ENCODE data around the gene ASB9.
"Not testable (repeated sequence)": the region's sequence is repeated elsewhere in the genome, so short reads cannot be mapped to it uniquely, and the experiment has no call there.

DNA sequence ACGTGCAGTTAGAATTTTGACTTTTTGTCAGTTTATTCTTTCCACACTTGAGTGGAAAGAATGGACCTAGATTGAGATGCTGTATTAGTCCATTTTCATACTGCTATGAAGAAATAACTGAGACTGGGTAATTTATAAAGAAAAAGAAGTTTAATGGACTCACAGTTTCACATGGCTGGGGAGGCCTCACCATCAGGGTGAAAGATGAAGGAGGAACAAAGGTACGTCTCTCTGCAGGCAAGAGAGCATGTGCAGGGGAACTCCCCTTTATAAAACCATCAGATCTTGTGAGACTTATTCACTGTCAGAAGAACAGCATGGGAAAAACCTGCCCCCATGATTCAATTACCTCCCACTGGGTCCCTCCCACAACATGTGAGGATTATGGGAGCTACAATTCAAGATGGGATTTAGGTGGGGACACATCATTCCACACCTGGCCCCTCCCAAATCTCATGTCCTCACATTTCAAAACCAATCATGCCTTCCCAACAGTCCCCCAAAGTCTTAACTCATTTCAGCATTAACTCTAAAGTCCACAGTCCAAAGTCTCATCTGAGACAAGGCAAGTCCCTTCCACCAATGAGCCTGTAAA is 71.2 kb downstream of the ASB9 start:
- TF ChIP-seq, protein P1, sequence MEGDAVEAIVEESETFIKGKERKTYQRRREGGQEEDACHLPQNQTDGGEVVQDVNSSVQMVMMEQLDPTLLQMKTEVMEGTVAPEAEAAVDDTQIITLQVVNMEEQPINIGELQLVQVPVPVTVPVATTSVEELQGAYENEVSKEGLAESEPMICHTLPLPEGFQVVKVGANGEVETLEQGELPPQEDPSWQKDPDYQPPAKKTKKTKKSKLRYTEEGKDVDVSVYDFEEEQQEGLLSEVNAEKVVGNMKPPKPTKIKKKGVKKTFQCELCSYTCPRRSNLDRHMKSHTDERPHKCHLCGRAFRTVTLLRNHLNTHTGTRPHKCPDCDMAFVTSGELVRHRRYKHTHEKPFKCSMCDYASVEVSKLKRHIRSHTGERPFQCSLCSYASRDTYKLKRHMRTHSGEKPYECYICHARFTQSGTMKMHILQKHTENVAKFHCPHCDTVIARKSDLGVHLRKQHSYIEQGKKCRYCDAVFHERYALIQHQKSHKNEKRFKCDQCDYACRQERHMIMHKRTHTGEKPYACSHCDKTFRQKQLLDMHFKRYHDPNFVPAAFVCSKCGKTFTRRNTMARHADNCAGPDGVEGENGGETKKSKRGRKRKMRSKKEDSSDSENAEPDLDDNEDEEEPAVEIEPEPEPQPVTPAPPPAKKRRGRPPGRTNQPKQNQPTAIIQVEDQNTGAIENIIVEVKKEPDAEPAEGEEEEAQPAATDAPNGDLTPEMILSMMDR (IDR thresholded peaks at IDR 0.05; ENCODE audit: low read depth, low read length), result not testable (repeated sequence)
- not testable (repeated sequence) for TF ChIP-seq EZH2phosphoT487 (IDR thresholded peaks at IDR 0.05; ENCODE audit: low read depth)
